SK-N-SH (cell line): ENCODE measurements around the gene ARHGEF17. TPM values are rescaled to one million over a fixed set of nuclear protein-coding genes. Genes with fewer than 3 reads are reported as not detected.

ENCODE experiments used
- CTCF ChIA-PET: fragments of 300-600, 350-600 bp; formaldehyde crosslinking; extraction: SDS; loops from one replicate; lab custom pipeline; 2021; lab: Yijun Ruan, JAX
- POLR2A ChIA-PET: fragments of 350-600 bp; sonication (Branson Sonifier 250); formaldehyde crosslinking; extraction: SDS; loops from one replicate; lab custom pipeline; 2020; ENCODE audit warnings: antibody characterized with exemption, inconsistent platforms; lab: Yijun Ruan, JAX
- DNase-seq: peaks from one replicate; pipeline ENCODE4 v3.0.0; 2012
- H2AFZ ChIP-seq: fragments of 200-600 bp; sonication (generic); 2 replicates; pipeline ENCODE4 v1.8.1; 2016; ENCODE audit warnings: antibody characterized with exemption, mild to moderate bottlenecking, low read depth
- H3F3A ChIP-seq: fragments of 200-600 bp; sonication (generic); replicated peaks from 2 replicates; pipeline ENCODE3; 2016; ENCODE audit warnings: antibody characterized with exemption, mild to moderate bottlenecking; ENCODE audit not compliant: insufficient read depth
- H3K27ac ChIP-seq, 2 experiments: fragments of 200-500 bp in 1 of 2; fragments of 200-600 bp in 1 of 2; sonication (Bioruptor generic) in 1 of 2; sonication (generic), shearing (Covaris generic) in 1 of 2; 2 replicates each; pipeline versions ENCODE4 v1.5.1 to v1.6.1; 2014 to 2016; ENCODE audit warnings: low read depth in 2 of 2, inconsistent platforms in 1 of 2, low read length in 1 of 2, mild to moderate bottlenecking in 1 of 2, mixed read lengths in 1 of 2
- H3K27me3 ChIP-seq: fragments of 200-600 bp; sonication (generic), shearing (Covaris generic); 2 replicates; pipeline ENCODE4 v1.6.1; 2016; ENCODE audit warnings: mixed run types; ENCODE audit not compliant: insufficient read depth
- H3K36me3 ChIP-seq, 2 experiments: fragments of 200-500 bp in 1 of 2; fragments of 200-600 bp in 1 of 2; sonication (Bioruptor generic) in 1 of 2; sonication (generic) in 1 of 2; replicated peaks in 1 of 2; 2 replicates each; pipeline versions ENCODE3 to v1.5.1; 2014 to 2016; ENCODE audit warnings: low read length in 1 of 2, mild to moderate bottlenecking in 1 of 2; ENCODE audit not compliant: insufficient read depth in 2 of 2, control insufficient read depth in 1 of 2
- H3K4me1 ChIP-seq, 2 experiments: fragments of 200-500 bp in 1 of 2; fragments of 200-600 bp in 1 of 2; sonication (Bioruptor generic) in 1 of 2; sonication (generic), shearing (Covaris generic) in 1 of 2; 2 replicates each; pipeline versions ENCODE4 v1.5.1 to v1.6.1; 2014 to 2016; ENCODE audit warnings: low read depth in 1 of 2, low read length in 1 of 2, mixed run types in 1 of 2; ENCODE audit not compliant: insufficient read depth in 2 of 2, control insufficient read depth in 1 of 2
- H3K4me2 ChIP-seq: fragments of 200-600 bp; sonication (generic), shearing (Covaris generic); 2 replicates; pipeline ENCODE4 v1.6.1; 2017; ENCODE audit warnings: mixed run types
- H3K4me3 ChIP-seq, 2 experiments: fragments of 200-500 bp in 1 of 2; fragments of 200-600 bp in 1 of 2; sonication (Bioruptor generic) in 1 of 2; sonication (generic), shearing (Covaris generic) in 1 of 2; 2 replicates each; pipeline versions ENCODE4 v1.5.1 to v1.8.1; 2014 to 2016; ENCODE audit warnings: low read depth in 2 of 2, inconsistent platforms in 1 of 2, low read length in 1 of 2, mild to moderate bottlenecking in 1 of 2, mixed read lengths in 1 of 2, moderate library complexity in 1 of 2
- H3K79me2 ChIP-seq: fragments of 200-600 bp; sonication (generic); 2 replicates; pipeline ENCODE4 v1.8.1; 2017; ENCODE audit warnings: mild to moderate bottlenecking; ENCODE audit not compliant: insufficient read depth
- H3K9ac ChIP-seq: fragments of 200-600 bp; sonication (generic); 2 replicates; pipeline ENCODE4 v1.6.1; 2017; ENCODE audit warnings: mixed run types
- H3K9me2 ChIP-seq: fragments of 200-600 bp; sonication (generic); 2 replicates; pipeline ENCODE4 v1.6.1; 2017; ENCODE audit warnings: mixed run types
- H3K9me3 ChIP-seq: fragments of 200-600 bp; sonication (generic); 2 replicates; pipeline ENCODE4 v1.6.1; 2017; ENCODE audit warnings: mixed run types, mild to moderate bottlenecking, moderate library complexity
- H4K20me1 ChIP-seq: fragments of 200-600 bp; sonication (generic); 2 replicates; pipeline ENCODE4 v1.6.1; 2017; ENCODE audit warnings: mild to moderate bottlenecking, mixed run types; ENCODE audit not compliant: insufficient read depth
- CHD2 ChIP-seq: fragments of 150-350 bp; IDR thresholded peaks from 2 replicates; pipeline ENCODE4 v1.6.1; 2018; ENCODE audit warnings: low read length; ENCODE audit not compliant: partially characterized antibody
- EP300 ChIP-seq, 2 experiments: IDR thresholded peaks; 2 replicates each; pipeline versions ENCODE4 v1.4.0 to v1.6.1; 2012; ENCODE audit warnings: borderline replicate concordance in 1 of 2, low read depth in 1 of 2, low read length in 1 of 2
- FOSL2 ChIP-seq: IDR thresholded peaks from 2 replicates; pipeline ENCODE4 v1.4.0; 2012; ENCODE audit warnings: low read depth, mild to moderate bottlenecking, moderate library complexity, borderline replicate concordance
- FOXJ3 ChIP-seq: sonication (generic); formaldehyde crosslinking; IDR thresholded peaks from 2 replicates; pipeline ENCODE4 v1.5.1; 2020; ENCODE audit warnings: mild to moderate bottlenecking, missing genetic modification reagents
- FOXM1 ChIP-seq: IDR thresholded peaks from 2 replicates; pipeline ENCODE4 v1.4.0; 2012; ENCODE audit warnings: low read depth, mild to moderate bottlenecking
- MAX ChIP-seq: IDR thresholded peaks from 2 replicates; pipeline ENCODE4 v1.4.0; 2012; ENCODE audit warnings: low read depth
- MEF2A ChIP-seq: IDR thresholded peaks from 2 replicates; pipeline ENCODE4 v1.4.0; 2012; ENCODE audit warnings: low read depth, borderline replicate concordance
- NFIC ChIP-seq: IDR thresholded peaks from 2 replicates; pipeline ENCODE4 v1.4.0; 2012; ENCODE audit warnings: borderline replicate concordance
- NRF1 ChIP-seq: IDR thresholded peaks from 2 replicates; pipeline ENCODE4 v1.6.1; 2012; ENCODE audit warnings: low read depth, mild to moderate bottlenecking, low read length
- RAD21 ChIP-seq: IDR thresholded peaks from 2 replicates; pipeline ENCODE4 v1.6.1; 2012; ENCODE audit warnings: mild to moderate bottlenecking, low read length
- RCOR1 ChIP-seq: fragments of 150-350 bp; IDR thresholded peaks from 2 replicates; pipeline ENCODE4 v1.6.1; 2017; ENCODE audit warnings: antibody characterized with exemption, low read length
- RXRA ChIP-seq: IDR thresholded peaks from 2 replicates; pipeline ENCODE4 v1.4.0; 2012; ENCODE audit warnings: low read depth, mild to moderate bottlenecking, borderline replicate concordance
- SIN3A ChIP-seq: IDR thresholded peaks from 2 replicates; pipeline ENCODE4 v1.6.1; 2012; ENCODE audit warnings: low read depth, mild to moderate bottlenecking, low read length, moderate library complexity, borderline replicate concordance
- TAF1 ChIP-seq: IDR thresholded peaks from 2 replicates; pipeline ENCODE4 v1.6.1; 2012; ENCODE audit warnings: low read depth, mild to moderate bottlenecking, low read length, moderate library complexity, borderline replicate concordance
- TEAD4 ChIP-seq: IDR thresholded peaks from 2 replicates; pipeline ENCODE4 v1.4.0; 2012; ENCODE audit warnings: mild to moderate bottlenecking, borderline replicate concordance; ENCODE audit not compliant: insufficient read depth
- WGBS: methylation state at CpG from one replicate; pipeline ENCODE4 v1.1.6; 2017; ENCODE audit warnings: low lambda C conversion rate; 5-methylcytosine and 5-hydroxymethylcytosine counted together
- polyA plus RNA-seq, 3 experiments: library from polyadenylated mRNA; depleted of rRNA; stranded (reverse); fragments of >200 nt; gene quantifications; 2 replicates each; pipeline ENCODE4 v1.2.3, GENCODE V29; 2012

ARHGEF17 gene
- polyA plus RNA-seq, 1 of the 3 experiments (the other 2 are of a cell fraction) = 45.9 TPM

- H3K9ac ChIP-seq = no peak overlapping the region
- H3K9me3 ChIP-seq = no peaks in the 10 kb centered on the region
- ChIA-PET POLR2A (no interaction called here), CTCF (interaction anchor here (5.4 to 10.6 kb wide), 4 partner anchors 12 to 55 kb away, joined by 29 to 395 read pairs (median 96); partner anchors contain the start of gene ARHGEF17)
- H3K27ac ChIP-seq = no peak overlapping the region
- peaks cover 70% of the 10 kb centered on the region for H4K20me1 ChIP-seq
- peaks cover 2 to 15% of the 10 kb centered on the region in 2 experiments for H3K36me3 ChIP-seq
- WGBS = 100% methylated on average over 4 of the region's 4 CpGs
- H3K79me2 ChIP-seq = peaks cover 94% of the 10 kb centered on the region
- no peak for DNase-seq
- H3K4me3 ChIP-seq = no peak overlapping the region
- H3K4me1 ChIP-seq = peaks cover 20 to 46% of the 10 kb centered on the region in 2 experiments
- H3F3A ChIP-seq = peaks cover 23% of the 10 kb centered on the region
- H3K27me3 ChIP-seq = no peaks in the 10 kb centered on the region
- H3K9me2 ChIP-seq = no peaks in the 10 kb centered on the region
- no peak overlapping the region for H2AFZ ChIP-seq
- TF ChIP-seq RAD21 (no peak), TEAD4 (no peak), RXRA (no peak), NFIC (no peak), RCOR1 (no peak), FOXM1 (no peak), NRF1 (no peak), TAF1 (no peak)
- TF ChIP-seq, all 33 proteins: peak for 0
- H3K4me2 ChIP-seq = no peak overlapping the region
These were observed 30.2 kb downstream of the ARHGEF17 start for GRCh38 chr11:73338279-73338678.

- peaks cover 2 to 46% of the 10 kb centered on the region in 2 experiments for H3K4me1 ChIP-seq
- no peak overlapping the region for H3K4me2 ChIP-seq
- H3K36me3 ChIP-seq = peaks cover 2 to 15% of the 10 kb centered on the region in 2 experiments
- ChIA-PET POLR2A (no interaction called here), CTCF (interaction anchor here (0.6 to 10.6 kb wide), 8 partner anchors 11 to 161 kb away, joined by 3 to 395 read pairs (median 6); partner anchors contain the start of gene ARHGEF17)
- H2AFZ ChIP-seq = no peak overlapping the region
- H3K27ac ChIP-seq = no peak overlapping the region; a peak in 1 of 4 replicates
- TF ChIP-seq MEF2A = no peak
- TF ChIP-seq TAF1 = no peak
- TF ChIP-seq SIN3A = no peak
- TF ChIP-seq EP300 (IDR thresholded peaks at IDR 0.05; ENCODE audit: borderline replicate concordance in 1 of 2, low read depth in 1 of 2, low read length in 1 of 2) = no peak
- no peak for TF ChIP-seq FOXJ3 (CRISPR knock-in tag)
- no peak for TF ChIP-seq CHD2
- TF ChIP-seq RCOR1 = no peak
- TF ChIP-seq RXRA = no peak
- no peak for TF ChIP-seq MAX
- TF ChIP-seq FOSL2 = no peak
- DNase-seq = no peak
- H4K20me1 ChIP-seq = peaks cover 89% of the 10 kb centered on the region
- no peaks in the 10 kb centered on the region for H3K27me3 ChIP-seq
- no peaks in the 10 kb centered on the region for H3K9me3 ChIP-seq
- H3K9me2 ChIP-seq = no peaks in the 10 kb centered on the region
- H3K9ac ChIP-seq = no peak overlapping the region
- H3K4me3 ChIP-seq = no peak overlapping the region
- peaks cover 95% of the 10 kb centered on the region for H3K79me2 ChIP-seq
- WGBS = 79% methylated on average over 3 of the region's 3 CpGs
- peaks cover 6% of the 10 kb centered on the region for H3F3A ChIP-seq
These were observed 32.1 kb downstream of the ARHGEF17 start for GRCh38 chr11:73340164-73340563.
